ENCODE results near the gene C1QTNF8.

C1QTNF8 gene

GRCh38 chr16:1096169-1097082, at the start of gene C1QTNF8:
TSS of gene C1QTNF8 (minus strand) at chr16:1096244. CDS start at chr16:1094922, 1,322 bp downstream.
- H3K27ac ChIP-seq (ENCODE audit: low read length) = no peak within 1 kb of the TSS
- no peaks in the 10 kb centered on the region for H3K36me3 ChIP-seq (replicated peaks; ENCODE audit: insufficient read depth, low read length)
- no peak within 1 kb of the TSS for H2AFZ ChIP-seq (ENCODE audit: low read length)
- no peak within 1 kb of the TSS for H3K9ac ChIP-seq (ENCODE audit: low read length)
- no peak for TF ChIP-seq EZH2 (optimal IDR thresholded peaks at IDR 0.05; ENCODE audit: low read depth, low read length)
- TF ChIP-seq EZH2phosphoT487 (IDR thresholded peaks at IDR 0.05; ENCODE audit: low read length) = no peak
- TF ChIP-seq CTCF (IDR thresholded peaks at IDR 0.05; ENCODE audit: low read length) = no peak
- no peak for DNase-seq
- H3F3A ChIP-seq (ENCODE audit: insufficient read depth, low read length) = no peaks in the 10 kb centered on the region
- no peaks in the 10 kb centered on the region for H4K20me1 ChIP-seq (ENCODE audit: insufficient read depth, low read length)
- H3K9me3 ChIP-seq (replicated peaks; ENCODE audit: insufficient read depth, low read length) = no peaks in the 10 kb centered on the region
- H3K4me3 ChIP-seq (ENCODE audit: low read length) = no peak within 1 kb of the TSS
- H3K4me2 ChIP-seq (ENCODE audit: low read depth, low read length) = no peak within 1 kb of the TSS
- peaks cover 51% of the 10 kb centered on the region for H3K27me3 ChIP-seq (replicated peaks; ENCODE audit: insufficient read depth, low read length)
- H3K79me2 ChIP-seq (ENCODE audit: low read length) = no peaks in the 10 kb centered on the region
- H3K4me1 ChIP-seq (ENCODE audit: low read length) = no peaks in the 10 kb centered on the region
- no peaks in the 10 kb centered on the region for H3K9me2 ChIP-seq (replicated peaks; ENCODE audit: insufficient read depth, low read length)

- TF ChIP-seq CTCF (IDR thresholded peaks at IDR 0.05; ENCODE audit: low read length) (no peak), EZH2 (optimal IDR thresholded peaks at IDR 0.05; ENCODE audit: low read depth, low read length) (no peak)
- no peaks in the 10 kb centered on the region for H3K4me1 ChIP-seq (ENCODE audit: low read length)
- H3K4me2 ChIP-seq (ENCODE audit: low read depth, low read length) = no peak overlapping the region
- no peak for DNase-seq
- no peak overlapping the region for H3K27ac ChIP-seq (ENCODE audit: low read length)
- no peaks in the 10 kb centered on the region for H3F3A ChIP-seq (ENCODE audit: insufficient read depth, low read length)
- H3K9me3 ChIP-seq (replicated peaks; ENCODE audit: insufficient read depth, low read length) = no peaks in the 10 kb centered on the region
- H3K27me3 ChIP-seq (replicated peaks; ENCODE audit: insufficient read depth, low read length) = peaks cover 88% of the 10 kb centered on the region
- H2AFZ ChIP-seq (ENCODE audit: low read length) = no peak overlapping the region
- no peaks in the 10 kb centered on the region for H3K9me2 ChIP-seq (replicated peaks; ENCODE audit: insufficient read depth, low read length)
- H3K79me2 ChIP-seq (ENCODE audit: low read length) = no peaks in the 10 kb centered on the region
- no peaks in the 10 kb centered on the region for H3K36me3 ChIP-seq (replicated peaks; ENCODE audit: insufficient read depth, low read length)
- no peak overlapping the region for H3K9ac ChIP-seq (ENCODE audit: low read length)
- no peaks in the 10 kb centered on the region for H4K20me1 ChIP-seq (ENCODE audit: insufficient read depth, low read length)
- H3K4me3 ChIP-seq (ENCODE audit: low read length) = no peak overlapping the region
Measured at GRCh38 chr16:1145383-1146100, 49.5 kb upstream of the C1QTNF8 start.

GRCh38 chr16:1144476-1145382, 48.7 kb upstream of the C1QTNF8 start:
- Histone ChIP-seq H3K27ac (ENCODE audit: low read length) (no peak overlapping the region), H3K36me3 (replicated peaks; ENCODE audit: insufficient read depth, low read length) (no peaks in the 10 kb centered on the region), H3K9me3 (replicated peaks; ENCODE audit: insufficient read depth, low read length) (no peaks in the 10 kb centered on the region), H3F3A (ENCODE audit: insufficient read depth, low read length) (no peaks in the 10 kb centered on the region), H3K4me3 (ENCODE audit: low read length) (no peak overlapping the region), H3K79me2 (ENCODE audit: low read length) (no peaks in the 10 kb centered on the region), H4K20me1 (ENCODE audit: insufficient read depth, low read length) (no peaks in the 10 kb centered on the region), H3K27me3 (replicated peaks; ENCODE audit: insufficient read depth, low read length) (peaks cover 88% of the 10 kb centered on the region), H3K4me1 (ENCODE audit: low read length) (no peaks in the 10 kb centered on the region), H3K9me2 (replicated peaks; ENCODE audit: insufficient read depth, low read length) (no peaks in the 10 kb centered on the region), H3K4me2 (ENCODE audit: low read depth, low read length) (no peak overlapping the region), H3K9ac (ENCODE audit: low read length) (no peak overlapping the region), H2AFZ (ENCODE audit: low read length) (no peak overlapping the region)
- no peak for DNase-seq
- no peak for TF ChIP-seq EZH2phosphoT487 (IDR thresholded peaks at IDR 0.05; ENCODE audit: low read length)
- no peak for TF ChIP-seq EZH2 (optimal IDR thresholded peaks at IDR 0.05; ENCODE audit: low read depth, low read length)
- no peak for TF ChIP-seq CTCF (IDR thresholded peaks at IDR 0.05; ENCODE audit: low read length)
